ENCODE data around the gene PLD1.
"Not testable (repeated sequence)": the region's sequence is repeated elsewhere in the genome, so short reads cannot be mapped to it uniquely, and the experiment has no call there.

PLD1 gene

GRCh38 chr3:171748064-171748924 lies 62.0 kb downstream of the PLD1 start:
- DNase-seq (ENCODE audit: extremely low read depth, low read depth): no peak
- TF ChIP-seq CTCF (IDR thresholded peaks at IDR 0.05; ENCODE audit: low read depth, low read length): no peak

- no peak for TF ChIP-seq CTCF (IDR thresholded peaks at IDR 0.05; ENCODE audit: low read depth, low read length)
- no peak for DNase-seq (ENCODE audit: extremely low read depth, low read depth)
Measured at GRCh38 chr3:171747223-171747920, 62.9 kb downstream of the PLD1 start.

- not testable (repeated sequence) for DNase-seq (ENCODE audit: extremely low read depth, low read depth)
Measured at GRCh38 chr3:171746320-171747222, 63.7 kb downstream of the PLD1 start.

GRCh38 chr3:171745577-171746319 lies 64.5 kb downstream of the PLD1 start:
- DNase-seq (ENCODE audit: extremely low read depth, low read depth): no peak
- TF ChIP-seq CTCF (IDR thresholded peaks at IDR 0.05; ENCODE audit: low read depth, low read length): no peak

GRCh38 chr3:171744158-171744741 lies 66.0 kb downstream of the PLD1 start:
- no peak for DNase-seq (ENCODE audit: extremely low read depth, low read depth)
- no peak for TF ChIP-seq CTCF (IDR thresholded peaks at IDR 0.05; ENCODE audit: low read depth, low read length)

- DNase-seq (ENCODE audit: extremely low read depth, low read depth): no peak
- TF ChIP-seq CTCF (IDR thresholded peaks at IDR 0.05; ENCODE audit: low read depth, low read length): no peak
Measured at GRCh38 chr3:171743327-171744157, 66.7 kb downstream of the PLD1 start.
